Central memory CD8-positive, alpha-beta T cell (primary cell): ENCODE data around the gene ADGRA3.

ENCODE experiments used
- ATAC-seq: fragments of 150-1000 bp; cut with Tn5 transposase; replicated peaks from 2 replicates; pipeline ENCODE4 v1.10.0; 2022; ENCODE audit warnings: mild to moderate bottlenecking, moderate FRiP score, moderate number of reproducible peaks; ENCODE audit not compliant: poor library complexity, severe bottlenecking; ENCODE audit errors: extremely low read depth
- DNase-seq, 2 donors: peaks; one replicate each; pipeline ENCODE4 v3.0.0; 2021; ENCODE audit warnings: low spot score in 2 of 2
- H3K27ac Mint-ChIP-seq: one replicate; pipeline ENCODE4 v1.8.0; 2022; ENCODE audit warnings: low read depth, mild to moderate bottlenecking, moderate library complexity, mixed read lengths
- H3K27me3 Mint-ChIP-seq: one replicate; pipeline ENCODE4 v1.8.0; 2022; ENCODE audit warnings: mixed read lengths
- H3K36me3 Mint-ChIP-seq: one replicate; pipeline ENCODE4 v1.8.0; 2022; ENCODE audit warnings: mild to moderate bottlenecking, moderate library complexity, mixed read lengths; ENCODE audit not compliant: insufficient read depth
- H3K4me1 Mint-ChIP-seq: one replicate; pipeline ENCODE4 v1.8.0; 2022; ENCODE audit warnings: mixed read lengths
- H3K4me3 Mint-ChIP-seq: one replicate; pipeline ENCODE4 v1.8.0; 2022; ENCODE audit warnings: mild to moderate bottlenecking, moderate library complexity, mixed read lengths
- H3K9me3 Mint-ChIP-seq: one replicate; pipeline ENCODE4 v1.8.0; 2022; ENCODE audit warnings: mixed read lengths

The ADGRA3 gene

GRCh38 chr4:22363036-22363435 is 152.8 kb downstream of the ADGRA3 start:
- DNase-seq: no peak
- H3K27ac Mint-ChIP-seq: no peak overlapping the region
- no peaks in the 10 kb centered on the region for H3K27me3 Mint-ChIP-seq
- peaks cover 15% of the 10 kb centered on the region for H3K9me3 Mint-ChIP-seq
- H3K36me3 Mint-ChIP-seq: no peaks in the 10 kb centered on the region
- no peak for ATAC-seq
- no peak overlapping the region for H3K4me3 Mint-ChIP-seq
- no peaks in the 10 kb centered on the region for H3K4me1 Mint-ChIP-seq

GRCh38 chr4:22356987-22357596 is 158.8 kb downstream of the ADGRA3 start:
- DNase-seq: no peak
- Mint-ChIP-seq H3K4me1 (no peaks in the 10 kb centered on the region), H3K27me3 (no peaks in the 10 kb centered on the region), H3K9me3 (peaks cover 25% of the 10 kb centered on the region), H3K27ac (no peak overlapping the region), H3K4me3 (no peak overlapping the region), H3K36me3 (no peaks in the 10 kb centered on the region)
- no peak for ATAC-seq

- Mint-ChIP-seq H3K4me3 (no peak overlapping the region), H3K36me3 (no peaks in the 10 kb centered on the region), H3K4me1 (no peaks in the 10 kb centered on the region), H3K27me3 (no peaks in the 10 kb centered on the region), H3K27ac (no peak overlapping the region), H3K9me3 (peaks cover 6% of the 10 kb centered on the region)
- DNase-seq: no peak
- ATAC-seq: no peak
These were observed 167.5 kb downstream of the ADGRA3 start for GRCh38 chr4:22348410-22348809.

- Mint-ChIP-seq H3K36me3 (no peaks in the 10 kb centered on the region), H3K4me1 (no peaks in the 10 kb centered on the region), H3K27ac (no peak overlapping the region), H3K9me3 (peaks cover 6% of the 10 kb centered on the region), H3K4me3 (no peak overlapping the region), H3K27me3 (no peaks in the 10 kb centered on the region)
- no peak for DNase-seq
- ATAC-seq: no peak
These were observed 170.2 kb downstream of the ADGRA3 start for GRCh38 chr4:22345678-22346077.

- DNase-seq: no peak
- Mint-ChIP-seq H3K4me3 (no peak overlapping the region), H3K27me3 (no peaks in the 10 kb centered on the region), H3K9me3 (peaks cover 6% of the 10 kb centered on the region), H3K36me3 (no peaks in the 10 kb centered on the region), H3K4me1 (no peaks in the 10 kb centered on the region), H3K27ac (no peak overlapping the region)
- ATAC-seq: no peak
These were observed 170.8 kb downstream of the ADGRA3 start for GRCh38 chr4:22345055-22345454.

- Mint-ChIP-seq H3K27ac (no peak overlapping the region), H3K4me3 (no peak overlapping the region), H3K9me3 (peaks cover 6% of the 10 kb centered on the region), H3K4me1 (no peaks in the 10 kb centered on the region), H3K36me3 (no peaks in the 10 kb centered on the region), H3K27me3 (no peaks in the 10 kb centered on the region)
- ATAC-seq (no peak), DNase-seq (no peak)
These were observed 172.3 kb downstream of the ADGRA3 start for GRCh38 chr4:22343606-22344005.

GRCh38 chr4:22339491-22339890 is 176.4 kb downstream of the ADGRA3 start:
- Mint-ChIP-seq H3K9me3 (peaks cover 6% of the 10 kb centered on the region), H3K4me1 (no peaks in the 10 kb centered on the region)
- DNase-seq: no peak

GRCh38 chr4:22338796-22339195 is 177.1 kb downstream of the ADGRA3 start:
- H3K4me3 Mint-ChIP-seq: no peak overlapping the region
- ATAC-seq (no peak), DNase-seq (no peak)
- no peaks in the 10 kb centered on the region for H3K27me3 Mint-ChIP-seq
- no peaks in the 10 kb centered on the region for H3K4me1 Mint-ChIP-seq
- H3K9me3 Mint-ChIP-seq: peaks cover 6% of the 10 kb centered on the region
- no peaks in the 10 kb centered on the region for H3K36me3 Mint-ChIP-seq
- no peak overlapping the region for H3K27ac Mint-ChIP-seq

More at GRCh38 chr4:22339491-22339890, 176.4 kb downstream of the ADGRA3 start:
- Mint-ChIP-seq H3K27ac (no peak overlapping the region), H3K27me3 (no peaks in the 10 kb centered on the region), H3K36me3 (no peaks in the 10 kb centered on the region), H3K4me3 (no peak overlapping the region)
- no peak for ATAC-seq
